ENCODE measurements around the gene IFNA10.
"Not testable (repeated sequence)": the region's sequence is repeated elsewhere in the genome, so short reads cannot be mapped to it uniquely, and the experiment has no call there.

Gene IFNA10

GRCh38 chr9:21194867-21195776, 11.8 kb downstream of the IFNA10 start:
- DNase-seq (ENCODE audit: low spot score), result not testable (repeated sequence)

GRCh38 chr9:21187487-21187886, 19.5 kb downstream of the IFNA10 start, which contains the start of gene IFNA4:
Gene IFNA4 (minus strand): TSS chr9:21187587. CDS start chr9:21187531, 56 bp downstream.
- not testable (repeated sequence) for DNase-seq (ENCODE audit: low spot score)

DNA sequence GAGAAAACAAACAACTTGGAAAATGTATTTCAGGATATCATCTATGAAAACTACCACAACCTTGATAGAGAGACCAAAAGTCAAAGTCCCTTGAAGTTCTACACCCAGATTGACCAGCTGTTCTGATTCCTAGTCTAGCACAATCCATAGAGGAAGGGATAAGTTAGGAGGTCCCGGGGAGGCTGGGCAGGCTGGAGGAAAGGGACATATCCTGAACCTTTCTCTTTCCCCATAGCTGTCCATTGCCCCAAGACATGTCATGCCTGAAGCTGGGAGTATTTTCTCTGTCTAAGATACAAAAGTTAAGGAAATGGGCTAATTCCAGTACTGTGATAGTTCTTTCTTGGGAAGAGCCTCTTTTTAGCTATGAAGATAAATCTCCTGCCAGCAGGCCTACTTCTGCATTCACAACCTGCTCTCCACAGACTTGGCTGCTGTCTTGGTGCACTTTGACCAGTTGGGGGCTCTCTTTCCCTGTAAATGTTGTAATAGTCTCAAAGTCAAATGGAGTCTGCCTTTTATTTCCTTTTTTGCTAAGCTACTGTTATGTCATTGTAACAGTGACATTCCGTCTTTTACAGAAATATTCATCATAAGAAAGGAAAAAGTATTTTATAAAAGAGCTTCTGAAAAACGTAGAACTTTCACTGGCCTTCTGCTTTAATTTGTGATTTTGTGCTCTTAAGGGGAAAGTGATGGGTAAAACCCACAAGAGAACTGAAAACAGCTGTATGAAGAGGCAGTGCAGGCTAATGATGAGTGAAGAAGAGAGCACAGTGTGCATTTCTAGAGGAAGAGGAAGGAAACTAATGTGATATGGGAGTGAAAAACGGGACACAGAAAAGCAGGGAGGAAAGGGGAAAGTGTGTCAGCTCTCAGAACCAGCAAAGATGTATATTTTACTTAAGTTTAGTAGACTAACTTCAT, 23.9 kb downstream of the IFNA10 start:
- not testable (repeated sequence) for DNase-seq (ENCODE audit: low spot score)

- DNase-seq (ENCODE audit: low spot score), result no peak
These were observed 32.3 kb downstream of the IFNA10 start for GRCh38 chr9:21174671-21175070.

- no peak for DNase-seq (ENCODE audit: low spot score)
These were observed 34.8 kb downstream of the IFNA10 start for GRCh38 chr9:21172156-21172555.

- DNase-seq (ENCODE audit: low spot score), result no peak
These were observed 35.6 kb downstream of the IFNA10 start for GRCh38 chr9:21171351-21171750.

DNA sequence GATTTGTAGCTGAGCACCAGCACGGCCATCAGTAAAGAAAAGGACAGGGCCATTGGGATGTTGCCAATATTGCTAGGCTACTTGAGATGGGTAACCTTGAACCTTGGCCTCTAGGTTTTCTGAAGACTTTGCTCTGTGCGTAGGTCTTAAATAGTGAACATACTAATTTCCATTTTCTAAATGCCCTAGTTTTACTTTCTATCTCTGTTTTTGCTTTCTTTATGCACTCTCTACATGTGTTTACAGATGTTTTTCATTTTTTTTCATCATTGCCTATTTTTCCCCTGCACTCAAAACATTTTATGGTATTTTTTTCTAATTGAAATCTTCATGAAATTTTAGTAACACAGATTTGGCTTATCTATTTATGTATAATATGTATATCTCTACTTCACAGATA, 40.4 kb downstream of the IFNA10 start, which contains the start of gene IFNA21:
IFNA21 (minus strand) TSS at position 101 of the 400 bp plus-strand sequence; CDS start at position 53, 48 bp downstream.
- not testable (repeated sequence) for DNase-seq (ENCODE audit: low spot score)

- no peak for DNase-seq (ENCODE audit: low spot score)
These were observed 41.4 kb downstream of the IFNA10 start for GRCh38 chr9:21165516-21165915.

GRCh38 chr9:21160178-21160577, 46.8 kb downstream of the IFNA10 start:
- DNase-seq (ENCODE audit: low spot score), result no peak
